Measurements from ENCODE around the gene GRPEL2. TPM values are rescaled to one million over a fixed set of nuclear protein-coding genes. Genes with fewer than 3 reads are reported as not detected.
A peak's percentile ranks its signal among the peaks of the same experiment; 100 is the strongest.

The GRPEL2 gene
- total and polyA plus RNA-seq, 4 donors = 6.6 to 20.2 (median 16.0) TPM

DNA sequence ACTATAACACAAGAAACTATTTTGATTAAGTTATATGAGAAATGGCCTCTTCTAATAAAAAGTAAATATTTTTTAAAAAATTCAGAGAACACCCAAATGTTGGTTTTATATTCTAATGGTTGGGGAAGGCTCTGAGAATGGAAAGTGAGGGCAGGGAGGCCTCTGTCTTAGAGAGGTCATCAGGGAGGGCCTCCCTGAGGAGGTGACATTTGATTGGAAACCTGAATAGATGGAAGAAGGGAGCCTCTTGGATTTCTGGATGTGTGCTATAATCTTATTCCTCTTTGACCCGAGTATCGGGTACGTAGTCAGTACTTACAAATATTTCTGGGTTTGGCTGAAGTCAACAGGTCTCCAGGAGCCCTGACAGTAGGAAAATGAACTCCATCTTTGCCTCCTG lies 26.1 kb upstream of the GRPEL2 start:
- H3K9ac ChIP-seq (ENCODE audit: insufficient read depth in 1 of 2, low read length in 2 of 2) = no peak overlapping the region
- peaks cover 0 to 11% (median 1%) of the 10 kb centered on the region in 4 donors for H3K36me3 ChIP-seq (ENCODE audit: control insufficient read depth in 4 of 4, insufficient read depth in 4 of 4, low read length in 4 of 4)
- peak overlapping the region in 1 of 2 donors; percentile 43 for H3K27ac ChIP-seq (ENCODE audit: low read depth in 1 of 2, low read length in 1 of 2)
- no peak overlapping the region for H3K4me3 ChIP-seq
- TF ChIP-seq, protein P1, sequence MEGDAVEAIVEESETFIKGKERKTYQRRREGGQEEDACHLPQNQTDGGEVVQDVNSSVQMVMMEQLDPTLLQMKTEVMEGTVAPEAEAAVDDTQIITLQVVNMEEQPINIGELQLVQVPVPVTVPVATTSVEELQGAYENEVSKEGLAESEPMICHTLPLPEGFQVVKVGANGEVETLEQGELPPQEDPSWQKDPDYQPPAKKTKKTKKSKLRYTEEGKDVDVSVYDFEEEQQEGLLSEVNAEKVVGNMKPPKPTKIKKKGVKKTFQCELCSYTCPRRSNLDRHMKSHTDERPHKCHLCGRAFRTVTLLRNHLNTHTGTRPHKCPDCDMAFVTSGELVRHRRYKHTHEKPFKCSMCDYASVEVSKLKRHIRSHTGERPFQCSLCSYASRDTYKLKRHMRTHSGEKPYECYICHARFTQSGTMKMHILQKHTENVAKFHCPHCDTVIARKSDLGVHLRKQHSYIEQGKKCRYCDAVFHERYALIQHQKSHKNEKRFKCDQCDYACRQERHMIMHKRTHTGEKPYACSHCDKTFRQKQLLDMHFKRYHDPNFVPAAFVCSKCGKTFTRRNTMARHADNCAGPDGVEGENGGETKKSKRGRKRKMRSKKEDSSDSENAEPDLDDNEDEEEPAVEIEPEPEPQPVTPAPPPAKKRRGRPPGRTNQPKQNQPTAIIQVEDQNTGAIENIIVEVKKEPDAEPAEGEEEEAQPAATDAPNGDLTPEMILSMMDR (IDR thresholded peaks at IDR 0.05; ENCODE audit: control extremely low read depth, extremely low read depth) = no peak
- no peaks in the 10 kb centered on the region for H3K9me3 ChIP-seq (ENCODE audit: control insufficient read depth in 4 of 4, insufficient read depth in 3 of 4, low read length in 3 of 4)
- H3K27me3 ChIP-seq (ENCODE audit: control insufficient read depth in 3 of 3, insufficient read depth in 3 of 3, low read length in 2 of 3) = no peaks in the 10 kb centered on the region
- 97 to 99% methylated on average over 3 of the region's 3 CpGs for WGBS, 2 donors
- ATAC-seq (ENCODE audit: insufficient read depth, low FRiP score) (no peak), DNase-seq (no peak)
- H3K4me1 ChIP-seq (ENCODE audit: control insufficient read depth in 5 of 5, insufficient read depth in 5 of 5, low read length in 5 of 5) = peaks cover 0 to 12% (median 11%) of the 10 kb centered on the region in 5 donors

DNA sequence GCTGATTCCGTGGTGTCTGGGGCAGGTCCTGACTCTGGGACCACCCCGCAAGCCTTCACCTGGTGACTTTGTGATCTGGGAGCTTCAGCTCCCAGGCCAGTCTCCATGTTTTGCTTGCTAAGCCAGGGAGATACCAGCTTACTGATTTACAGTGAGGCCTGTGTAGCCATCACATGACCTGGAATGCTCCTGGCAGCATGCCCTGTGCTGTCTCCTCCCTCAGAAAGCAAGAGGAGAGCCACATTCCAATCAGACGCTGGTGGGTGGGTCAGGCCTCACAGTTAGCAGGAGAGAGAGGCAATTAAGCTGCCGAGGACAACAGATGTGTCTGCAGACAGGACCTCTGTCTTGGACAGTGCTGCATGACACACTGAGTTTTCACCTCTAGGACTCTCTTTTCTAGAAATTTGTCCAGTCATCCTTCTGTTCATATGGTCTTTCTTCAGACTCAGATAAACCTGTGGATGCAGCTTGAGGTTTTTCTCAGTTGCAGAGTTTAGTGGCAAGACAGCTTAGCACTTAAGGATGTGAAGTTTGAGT lies 24.4 kb upstream of the GRPEL2 start:
- ATAC-seq (ENCODE audit: insufficient read depth, low FRiP score) (peak; percentile 48), DNase-seq (peak; percentile 95 to 98 (median 95))
- Histone ChIP-seq H3K4me3 (no peak overlapping the region), H3K36me3 (ENCODE audit: control insufficient read depth in 4 of 4, insufficient read depth in 4 of 4, low read length in 4 of 4) (peaks cover 0 to 14% (median under 1%) of the 10 kb centered on the region in 4 donors), H3K4me1 (ENCODE audit: control insufficient read depth in 5 of 5, insufficient read depth in 5 of 5, low read length in 5 of 5) (peaks cover 0 to 15% (median 12%) of the 10 kb centered on the region in 5 donors), H3K27me3 (ENCODE audit: control insufficient read depth in 3 of 3, insufficient read depth in 3 of 3, low read length in 2 of 3) (no peaks in the 10 kb centered on the region), H3K9me3 (ENCODE audit: control insufficient read depth in 4 of 4, insufficient read depth in 3 of 4, low read length in 3 of 4) (no peaks in the 10 kb centered on the region), H3K9ac (ENCODE audit: insufficient read depth in 1 of 2, low read length in 2 of 2) (no peak overlapping the region), H3K27ac (ENCODE audit: low read depth in 1 of 2, low read length in 1 of 2) (peak overlapping the region; percentile 54 to 63)
- TF ChIP-seq, protein P1 (IDR thresholded peaks at IDR 0.05; ENCODE audit: control extremely low read depth, extremely low read depth) = no peak
- 36 to 37% methylated on average over 4 of the region's 4 CpGs for WGBS, 2 donors

DNA sequence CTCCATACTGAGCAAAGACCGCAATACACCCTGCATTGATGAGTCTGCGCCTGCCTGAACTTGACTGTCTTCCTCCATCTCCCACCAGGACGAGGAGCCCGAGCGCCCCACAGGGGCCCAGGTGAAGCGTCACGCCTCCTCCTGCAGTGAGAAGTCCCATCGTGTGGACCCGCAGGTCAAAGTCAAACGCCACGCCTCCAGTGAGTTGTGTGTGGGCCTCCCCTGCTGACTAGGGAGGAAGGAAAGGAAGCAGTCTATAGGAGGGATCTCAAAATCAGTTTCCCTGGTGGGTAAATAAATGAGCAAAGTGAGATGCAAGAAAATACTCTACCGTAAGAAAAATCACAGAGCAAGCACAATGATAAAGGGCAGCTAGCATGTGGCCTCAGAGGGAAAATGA lies 22.8 kb upstream of the GRPEL2 start:
- DNase-seq (no peak), ATAC-seq (ENCODE audit: insufficient read depth, low FRiP score) (no peak)
- H3K27ac ChIP-seq (ENCODE audit: low read depth in 1 of 2, low read length in 1 of 2) = peak overlapping the region; percentile 35 to 42
- no peak overlapping the region for H3K4me3 ChIP-seq
- TF ChIP-seq, protein P1 (IDR thresholded peaks at IDR 0.05; ENCODE audit: control extremely low read depth, extremely low read depth) = no peak
- peaks cover 0 to 14% (median 4%) of the 10 kb centered on the region in 4 donors for H3K36me3 ChIP-seq (ENCODE audit: control insufficient read depth in 4 of 4, insufficient read depth in 4 of 4, low read length in 4 of 4)
- WGBS, 2 donors = 90 to 91% methylated on average over 12 of the region's 12 CpGs
- peaks cover 0 to 15% (median 12%) of the 10 kb centered on the region in 5 donors for H3K4me1 ChIP-seq (ENCODE audit: control insufficient read depth in 5 of 5, insufficient read depth in 5 of 5, low read length in 5 of 5)
- no peaks in the 10 kb centered on the region for H3K9me3 ChIP-seq (ENCODE audit: control insufficient read depth in 4 of 4, insufficient read depth in 3 of 4, low read length in 3 of 4)
- no peaks in the 10 kb centered on the region for H3K27me3 ChIP-seq (ENCODE audit: control insufficient read depth in 3 of 3, insufficient read depth in 3 of 3, low read length in 2 of 3)
- H3K9ac ChIP-seq (ENCODE audit: insufficient read depth in 1 of 2, low read length in 2 of 2) = no peak overlapping the region

DNA sequence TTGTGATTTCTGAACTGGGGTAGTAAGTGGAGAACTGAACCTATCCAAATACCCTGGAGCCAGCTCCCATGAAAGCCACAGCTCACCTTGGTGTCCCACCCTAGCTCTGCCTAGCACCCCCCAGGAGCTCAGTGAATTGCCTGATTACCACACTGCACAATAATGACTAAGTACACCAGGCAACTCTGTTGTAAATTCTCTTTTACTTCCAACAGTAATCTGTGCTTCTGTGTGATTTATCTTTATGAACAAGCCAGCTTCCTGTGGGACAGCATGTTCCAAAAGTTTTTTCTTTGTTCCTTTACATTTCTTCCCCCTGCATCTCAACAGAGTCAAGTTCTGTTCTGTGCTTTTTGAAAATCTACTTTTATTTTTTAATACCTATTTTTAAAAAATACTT lies 22.1 kb upstream of the GRPEL2 start:
- H3K9me3 ChIP-seq (ENCODE audit: control insufficient read depth in 4 of 4, insufficient read depth in 3 of 4, low read length in 3 of 4) = no peaks in the 10 kb centered on the region
- no peak overlapping the region for H3K9ac ChIP-seq (ENCODE audit: insufficient read depth in 1 of 2, low read length in 2 of 2)
- TF ChIP-seq, protein P1 (IDR thresholded peaks at IDR 0.05; ENCODE audit: control extremely low read depth, extremely low read depth) = no peak
- peaks cover 0 to 15% (median 6%) of the 10 kb centered on the region in 4 donors for H3K36me3 ChIP-seq (ENCODE audit: control insufficient read depth in 4 of 4, insufficient read depth in 4 of 4, low read length in 4 of 4)
- no peaks in the 10 kb centered on the region for H3K27me3 ChIP-seq (ENCODE audit: control insufficient read depth in 3 of 3, insufficient read depth in 3 of 3, low read length in 2 of 3)
- ATAC-seq (ENCODE audit: insufficient read depth, low FRiP score) (no peak), DNase-seq (no peak)
- H3K4me3 ChIP-seq = no peak overlapping the region
- H3K27ac ChIP-seq (ENCODE audit: low read depth in 1 of 2, low read length in 1 of 2) = no peak overlapping the region
- H3K4me1 ChIP-seq (ENCODE audit: control insufficient read depth in 5 of 5, insufficient read depth in 5 of 5, low read length in 5 of 5) = peaks cover 0 to 15% (median 12%) of the 10 kb centered on the region in 5 donors

Data from lung (tissue), 12 donors.